Cardiac muscle cell (in vitro differentiated cells and primary cell): ENCODE results near the gene PRKRA. TPM values are rescaled to one million over a fixed set of nuclear protein-coding genes. Genes with fewer than 3 reads are reported as not detected.

Source experiments
- DNase-seq, 2 donors: peaks; one replicate each; pipeline versions ENCODE4 v3.0.0 to v3.0.0-alpha.2; 2010 to 2017; ENCODE audit warnings: low read depth in 1 of 2, low spot score in 1 of 2
- H3K27ac ChIP-seq: fragments of 200-600 bp; sonication (generic); 2 replicates; pipeline ENCODE4 v1.5.1; 2016
- H3K27me3 ChIP-seq: fragments of 200-600 bp; sonication (generic); 2 replicates; pipeline ENCODE4 v1.6.0; 2016; ENCODE audit warnings: control low read depth
- H3K36me3 ChIP-seq: fragments of 200-600 bp; sonication (generic); 2 replicates; pipeline ENCODE4 v1.5.1; 2016; ENCODE audit warnings: control low read depth
- H3K4me1 ChIP-seq: fragments of 200-600 bp; sonication (generic); 2 replicates; pipeline ENCODE4 v1.8.1; 2017; ENCODE audit warnings: low read depth, mild to moderate bottlenecking, mixed run types
- H3K4me3 ChIP-seq: fragments of 200-600 bp; sonication (generic); 2 replicates; pipeline ENCODE4 v1.5.1; 2016; ENCODE audit warnings: mild to moderate bottlenecking
- H3K9me3 ChIP-seq: fragments of 200-600 bp; sonication (generic); 2 replicates; pipeline ENCODE4 v1.5.1; 2017; ENCODE audit warnings: low read depth, mild to moderate bottlenecking, control low read depth
- polyA plus RNA-seq: library from polyadenylated mRNA; unstranded; fragments of >200 nt; fragmentation: Nextera tagmentation; extraction: Ambion mirVana; gene quantifications from 2 replicates; pipeline ENCODE4 v1.2.1, GENCODE V29; 2016
- total RNA-seq: library from RNA; depleted of rRNA; stranded (reverse); fragments of >200 nt; gene quantifications from 2 replicates; pipeline ENCODE4 v1.2.3, GENCODE V29; 2016
- TF ChIP-seq, protein P1 (sequence below): IDR thresholded peaks from 2 replicates; pipeline ENCODE4 v1.5.1; 2012; ENCODE audit warnings: low read depth, mild to moderate bottlenecking, low read length

Gene PRKRA
- total and polyA plus RNA-seq, 2 experiments from 2014 or later = 76.1 to 78.5 TPM

DNA sequence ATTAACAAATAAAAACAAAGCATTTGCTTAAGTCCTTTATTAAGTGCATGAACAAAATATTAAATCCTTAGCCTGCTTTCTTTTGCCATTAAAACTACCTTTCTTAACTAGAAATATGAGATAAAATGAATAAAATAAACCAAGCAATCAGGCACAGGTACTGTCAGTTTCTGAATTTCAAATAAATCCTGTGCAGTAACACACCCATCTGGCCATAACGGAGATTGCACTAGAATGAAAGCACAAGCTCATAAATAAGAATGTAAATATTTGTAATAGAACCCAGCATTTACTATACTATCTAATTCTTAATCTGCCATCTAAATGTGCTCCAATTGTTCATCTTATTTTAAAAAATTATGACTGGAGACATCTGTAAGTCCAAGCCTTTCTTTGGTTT lies 31.9 kb downstream of the PRKRA start:
- TF ChIP-seq, protein P1, sequence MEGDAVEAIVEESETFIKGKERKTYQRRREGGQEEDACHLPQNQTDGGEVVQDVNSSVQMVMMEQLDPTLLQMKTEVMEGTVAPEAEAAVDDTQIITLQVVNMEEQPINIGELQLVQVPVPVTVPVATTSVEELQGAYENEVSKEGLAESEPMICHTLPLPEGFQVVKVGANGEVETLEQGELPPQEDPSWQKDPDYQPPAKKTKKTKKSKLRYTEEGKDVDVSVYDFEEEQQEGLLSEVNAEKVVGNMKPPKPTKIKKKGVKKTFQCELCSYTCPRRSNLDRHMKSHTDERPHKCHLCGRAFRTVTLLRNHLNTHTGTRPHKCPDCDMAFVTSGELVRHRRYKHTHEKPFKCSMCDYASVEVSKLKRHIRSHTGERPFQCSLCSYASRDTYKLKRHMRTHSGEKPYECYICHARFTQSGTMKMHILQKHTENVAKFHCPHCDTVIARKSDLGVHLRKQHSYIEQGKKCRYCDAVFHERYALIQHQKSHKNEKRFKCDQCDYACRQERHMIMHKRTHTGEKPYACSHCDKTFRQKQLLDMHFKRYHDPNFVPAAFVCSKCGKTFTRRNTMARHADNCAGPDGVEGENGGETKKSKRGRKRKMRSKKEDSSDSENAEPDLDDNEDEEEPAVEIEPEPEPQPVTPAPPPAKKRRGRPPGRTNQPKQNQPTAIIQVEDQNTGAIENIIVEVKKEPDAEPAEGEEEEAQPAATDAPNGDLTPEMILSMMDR = peak; percentile 39
- no peaks in the 10 kb centered on the region for H3K9me3 ChIP-seq
- no peaks in the 10 kb centered on the region for H3K4me1 ChIP-seq
- no peak overlapping the region for H3K4me3 ChIP-seq
- H3K36me3 ChIP-seq = no peaks in the 10 kb centered on the region
- H3K27ac ChIP-seq = no peak overlapping the region
- H3K27me3 ChIP-seq = no peaks in the 10 kb centered on the region
- DNase-seq = peak in 1 of 2 donors; percentile 46

DNA sequence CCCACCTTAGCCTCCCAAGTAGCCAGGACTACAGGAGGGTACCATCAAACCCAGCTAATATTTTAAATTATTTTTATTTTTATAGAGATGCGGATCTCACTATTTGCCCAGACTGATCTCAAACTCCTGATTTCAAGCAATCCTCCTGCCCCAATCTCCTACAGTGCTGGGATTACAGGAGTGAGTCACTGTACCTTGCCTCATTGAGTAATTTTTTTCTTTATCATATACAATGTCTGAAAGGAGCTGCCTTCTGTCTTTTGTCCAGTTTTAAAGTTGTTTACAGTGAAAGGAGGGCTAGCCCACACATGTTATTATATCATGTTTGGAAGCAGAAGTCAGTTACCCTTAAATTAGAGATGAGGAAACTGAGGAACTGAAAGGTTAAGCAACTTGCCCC lies 32.5 kb downstream of the PRKRA start:
- TF ChIP-seq, protein P1 = no peak

DNA sequence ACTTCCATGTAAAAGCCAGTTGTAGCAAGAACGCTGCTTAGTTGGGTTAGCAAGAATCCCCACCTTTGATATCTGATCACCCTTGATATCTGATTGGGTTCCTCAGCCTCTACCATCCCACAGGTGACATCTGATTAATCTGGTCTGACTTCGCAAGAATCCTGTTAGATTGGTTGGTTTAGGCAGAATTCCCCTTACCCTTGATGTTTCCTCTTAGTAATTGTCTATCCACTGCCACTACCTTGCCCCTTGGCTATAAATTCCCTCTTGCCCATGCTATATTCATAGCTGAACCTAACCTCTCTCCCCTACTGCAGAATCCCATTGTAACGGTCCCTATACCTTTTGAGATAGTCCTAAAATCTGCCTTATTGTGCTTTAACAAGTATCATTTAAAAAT lies 33.1 kb downstream of the PRKRA start:
- DNase-seq = no peak
- H3K9me3 ChIP-seq = no peaks in the 10 kb centered on the region
- TF ChIP-seq, protein P1 = no peak
- no peaks in the 10 kb centered on the region for H3K27me3 ChIP-seq
- no peaks in the 10 kb centered on the region for H3K36me3 ChIP-seq
- H3K4me3 ChIP-seq = no peak overlapping the region
- H3K27ac ChIP-seq = no peak overlapping the region
- H3K4me1 ChIP-seq = no peaks in the 10 kb centered on the region

More for the DNA sequence above, 32.5 kb downstream of the PRKRA start:
- Histone ChIP-seq H3K4me3 (no peak overlapping the region), H3K4me1 (no peaks in the 10 kb centered on the region), H3K9me3 (no peaks in the 10 kb centered on the region), H3K36me3 (no peaks in the 10 kb centered on the region), H3K27me3 (no peaks in the 10 kb centered on the region), H3K27ac (no peak overlapping the region)
- DNase-seq = peak in 1 of 2 donors; percentile 32

DNA sequence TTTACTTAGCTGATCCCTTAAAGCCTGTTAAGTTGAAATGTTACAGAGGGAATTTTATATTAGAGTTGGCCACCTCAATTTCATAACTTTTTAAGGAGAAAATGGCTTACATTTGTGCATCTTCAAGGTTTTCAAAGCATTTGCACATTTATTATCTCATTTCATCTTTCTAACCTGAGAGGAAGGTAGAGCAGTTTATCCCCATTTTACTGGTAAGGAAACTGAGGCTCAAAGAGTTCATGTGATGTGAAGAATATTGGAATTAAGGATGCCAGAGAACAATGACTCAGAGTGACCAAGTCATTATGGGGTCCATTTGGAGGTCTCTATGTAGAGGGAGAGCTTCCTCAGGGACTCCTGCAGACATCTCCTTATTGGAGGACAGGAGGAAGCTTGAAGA lies 35.0 kb downstream of the PRKRA start:
- H3K4me3 ChIP-seq = no peak overlapping the region
- no peaks in the 10 kb centered on the region for H3K9me3 ChIP-seq
- TF ChIP-seq, protein P1 = no peak
- H3K36me3 ChIP-seq = no peaks in the 10 kb centered on the region
- no peak for DNase-seq
- no peaks in the 10 kb centered on the region for H3K4me1 ChIP-seq
- H3K27me3 ChIP-seq = no peaks in the 10 kb centered on the region
- no peak overlapping the region for H3K27ac ChIP-seq

DNA sequence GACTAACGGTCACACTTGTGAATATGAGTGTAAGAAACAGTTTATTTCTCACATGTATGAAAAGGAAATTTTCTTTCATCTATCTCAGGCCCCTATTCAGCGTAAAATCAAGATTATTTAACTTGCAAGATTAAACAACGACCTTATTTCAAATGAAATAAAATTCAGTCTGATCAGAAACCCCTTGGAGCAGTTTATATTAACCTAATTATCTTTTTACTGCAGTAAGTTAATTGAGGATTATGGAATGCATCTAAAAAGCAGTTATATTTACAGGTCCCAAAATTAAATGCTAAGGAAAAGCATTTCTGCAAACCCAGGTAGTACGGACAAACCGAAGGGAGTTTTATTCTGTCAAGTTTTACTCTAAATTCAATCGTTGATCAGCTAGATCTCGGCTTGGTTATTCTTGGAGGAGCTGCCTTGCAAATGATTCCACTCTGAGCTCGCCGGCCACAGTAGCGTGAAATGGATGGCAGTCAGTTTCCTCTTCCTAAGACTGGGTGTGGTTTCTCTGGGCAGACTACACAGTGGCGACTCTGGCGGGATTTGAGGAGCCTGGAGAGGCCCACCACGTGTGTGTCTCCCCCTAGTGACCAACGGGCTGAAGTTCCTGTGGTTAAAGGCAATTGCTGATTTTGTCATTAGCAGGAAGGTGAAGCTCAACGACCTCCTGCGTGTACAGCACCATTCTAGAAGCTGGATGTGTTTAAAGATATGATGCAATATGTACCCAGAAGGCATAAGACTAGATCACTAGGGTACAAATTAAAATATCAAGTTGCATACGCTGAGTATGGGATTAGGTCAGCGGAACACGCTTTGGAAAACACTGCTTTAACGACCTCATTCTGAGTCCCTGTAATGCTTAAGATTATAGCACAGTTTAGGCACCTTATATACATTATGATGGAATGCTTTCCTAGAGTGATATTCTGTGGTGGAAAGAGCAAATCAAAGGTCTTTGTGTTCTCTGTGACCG lies 36.4 kb downstream of the PRKRA start:
- DNase-seq = peak; percentile 94 to 97
- H3K27ac ChIP-seq = no peak overlapping the region
- no peaks in the 10 kb centered on the region for H3K4me1 ChIP-seq
- H3K36me3 ChIP-seq = no peaks in the 10 kb centered on the region
- H3K4me3 ChIP-seq = peak overlapping the region; percentile 37
- TF ChIP-seq, protein P1 = peak; percentile 98
- no peaks in the 10 kb centered on the region for H3K27me3 ChIP-seq
- H3K9me3 ChIP-seq = no peaks in the 10 kb centered on the region
